GM23338 (cell line): ENCODE results near the gene KLHL40.

ENCODE experiments used
- CREB1 ChIP-seq: fragments of 250-450 bp; sonication (Bioruptor Pico); IDR thresholded peaks from 2 replicates; pipeline ENCODE4 v1.5.0; 2020; ENCODE audit warnings: low read depth, mild to moderate bottlenecking, moderate library complexity
- CTCF ChIP-seq, 2 experiments: fragments of 200-600 bp in 1 of 2; sonication (generic) in 1 of 2; conservative IDR thresholded peaks; 2 replicates each; pipeline versions ENCODE4 v1.5.1 to v1.6.1; 2016 to 2017; ENCODE audit warnings: antibody characterized with exemption in 2 of 2, low read depth in 2 of 2, mild to moderate bottlenecking in 2 of 2, moderate library complexity in 1 of 2
- ETS1 ChIP-seq: IDR thresholded peaks from 2 replicates; pipeline ENCODE4 v1.6.1; 2016; ENCODE audit warnings: antibody characterized with exemption
- EZH2 ChIP-seq: fragments of 200-600 bp; sonication (generic); IDR thresholded peaks from one replicate; pipeline ENCODE4 v1.8.0; 2017; ENCODE audit warnings: antibody characterized with exemption, mild to moderate bottlenecking, low read depth; ENCODE audit not compliant: unreplicated experiment
- EZH2phosphoT487 ChIP-seq: fragments of 200-600 bp; sonication (generic); IDR thresholded peaks from one replicate; pipeline ENCODE4 v1.8.1; 2018; ENCODE audit warnings: antibody characterized with exemption; ENCODE audit not compliant: unreplicated experiment
- JUNB ChIP-seq: IDR thresholded peaks from one replicate; pipeline ENCODE4 v1.6.1; 2016; ENCODE audit warnings: antibody characterized with exemption; ENCODE audit not compliant: unreplicated experiment
- NANOG ChIP-seq: IDR thresholded peaks from 2 replicates; pipeline ENCODE4 v1.6.1; 2016; ENCODE audit warnings: antibody characterized with exemption, borderline replicate concordance
- POLR2AphosphoS5 ChIP-seq: IDR thresholded peaks from 2 replicates; pipeline ENCODE4 v1.6.1; 2016; ENCODE audit warnings: antibody characterized with exemption, low read depth
- REST ChIP-seq: IDR thresholded peaks from one replicate; pipeline ENCODE4 v1.6.1; 2018; ENCODE audit warnings: antibody characterized with exemption; ENCODE audit not compliant: unreplicated experiment
- ZNF462 ChIP-seq: fragments of 250-450 bp; sonication (Bioruptor Pico); IDR thresholded peaks from 2 replicates; pipeline ENCODE4 v1.5.0; 2020; ENCODE audit warnings: mild to moderate bottlenecking, moderate library complexity

- TF ChIP-seq CTCF (conservative IDR thresholded peaks at IDR 0.05; ENCODE audit: low read depth in 2 of 2) (no peak), REST (no peak), JUNB (no peak), EZH2phosphoT487 (no peak), POLR2AphosphoS5 (no peak), EZH2 (no peak), CREB1 (no peak), NANOG (no peak), ETS1 (no peak), ZNF462 (no peak)
Observed at GRCh38 chr3:42649783-42650182, 35.6 kb upstream of the KLHL40 start.
